GM12873 (cell line): ENCODE measurements around the gene ACTL7B.

Experiments
- CTCF ChIP-seq: IDR thresholded peaks from 2 replicates; pipeline ENCODE4 v1.5.1; 2012; ENCODE audit warnings: low read depth, mild to moderate bottlenecking, moderate library complexity, low read length, control low read depth; ENCODE audit not compliant: insufficient read depth; ENCODE audit errors: missing control alignments

Gene ACTL7B

DNA sequence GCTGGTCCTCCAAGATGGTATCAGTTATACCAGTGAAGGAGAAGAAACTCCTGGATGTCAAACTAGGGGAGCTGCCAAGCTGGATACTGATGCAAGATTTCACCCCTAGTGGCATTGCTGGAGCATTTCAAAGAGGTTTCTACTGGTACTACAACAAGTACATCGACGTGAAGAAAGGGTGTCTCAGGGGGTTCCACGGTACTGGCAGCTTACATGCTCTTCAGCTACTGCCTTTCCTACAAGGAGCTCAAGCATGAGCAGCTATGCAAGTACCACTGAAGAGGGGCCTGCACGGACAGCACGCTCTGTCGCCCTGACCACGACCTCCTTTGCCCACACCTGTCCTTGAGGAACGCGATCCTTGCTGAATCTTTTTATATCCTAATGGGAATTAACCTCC lies 19.5 kb downstream of the ACTL7B start:
- no peak for TF ChIP-seq CTCF

- TF ChIP-seq CTCF: no peak
These were observed 20.0 kb downstream of the ACTL7B start for GRCh38 chr9:108835831-108836230.

- TF ChIP-seq CTCF: no peak
These were observed 20.7 kb downstream of the ACTL7B start for GRCh38 chr9:108834959-108835665.

DNA sequence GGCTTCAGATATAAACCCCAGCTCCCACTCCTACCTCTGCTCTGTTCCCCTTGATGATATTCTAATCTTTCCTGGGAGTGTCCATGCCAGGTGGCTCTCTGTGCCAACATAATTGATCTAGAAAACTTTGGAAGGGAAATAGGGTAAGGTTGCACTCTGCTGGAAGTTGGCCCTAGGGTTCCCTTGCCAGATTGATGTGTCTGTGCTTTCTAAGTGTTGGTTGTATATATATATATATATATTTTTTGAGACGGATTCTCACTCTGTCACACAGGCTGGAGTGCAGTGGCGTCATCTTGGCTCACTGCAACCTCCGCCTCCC lies 23.6 kb downstream of the ACTL7B start:
- no peak for TF ChIP-seq CTCF

DNA sequence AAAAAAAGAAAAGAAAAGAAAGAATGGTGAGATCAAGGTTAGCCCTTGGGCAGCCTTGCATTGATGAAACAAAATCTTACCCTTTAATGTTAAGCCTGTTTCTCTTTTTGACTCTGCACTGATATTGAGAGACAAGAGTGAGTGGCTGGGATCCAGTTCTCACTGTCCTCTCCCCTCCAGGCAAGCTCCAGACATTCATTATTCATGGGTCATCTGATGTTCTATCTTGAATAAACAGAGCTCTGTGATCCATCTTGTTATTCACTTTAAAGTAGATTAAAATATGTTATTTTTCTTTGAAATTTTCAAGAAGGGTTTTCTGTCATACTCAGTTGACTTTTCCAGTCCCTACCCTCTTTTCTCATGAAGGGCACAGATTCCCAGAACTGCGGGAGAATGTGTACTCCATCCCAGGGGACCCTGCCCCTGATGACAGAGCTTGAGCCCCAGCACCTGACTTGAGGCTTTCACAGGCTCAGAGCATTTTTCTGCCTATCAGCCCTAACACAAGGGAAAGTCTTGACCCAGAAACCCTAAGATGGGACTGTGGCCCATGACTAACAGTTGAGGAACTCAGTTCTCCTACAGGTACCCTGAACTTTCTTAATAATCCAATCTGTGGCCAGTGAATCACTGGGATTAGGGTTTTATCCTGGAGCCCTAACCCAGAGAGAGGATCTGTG lies 24.1 kb downstream of the ACTL7B start:
- no peak for TF ChIP-seq CTCF

- TF ChIP-seq CTCF: no peak
These were observed 25.5 kb downstream of the ACTL7B start for GRCh38 chr9:108830272-108830671.

DNA sequence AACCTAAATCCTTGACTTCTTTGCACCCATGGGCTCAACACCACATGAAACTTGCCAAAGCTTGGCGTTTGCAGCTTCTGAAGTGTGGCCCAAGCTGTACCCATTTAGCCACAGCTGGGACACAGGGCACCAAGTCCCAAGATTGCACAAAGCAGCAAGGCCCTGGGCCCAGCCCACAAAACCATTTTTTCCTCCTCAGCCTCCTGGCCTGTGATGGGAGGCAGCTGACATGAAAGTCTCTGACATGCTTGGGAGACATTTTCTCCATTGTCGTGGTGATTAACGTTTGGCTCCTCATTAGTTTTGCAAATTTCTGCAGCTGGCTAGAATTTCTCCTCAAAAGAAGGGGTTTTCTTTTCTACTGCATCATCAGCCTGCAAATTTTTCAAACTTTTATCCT lies 32.0 kb downstream of the ACTL7B start:
- no peak for TF ChIP-seq CTCF
